Erythroblast (primary cell): ENCODE results near the gene SLC25A3.

Experiments used
- GATA1 ChIP-seq: IDR thresholded peaks from 2 replicates; pipeline ENCODE4 v1.6.1; 2011; ENCODE audit warnings: low read depth, mild to moderate bottlenecking, control low read depth, low read length, moderate library complexity
- POLR2A ChIP-seq: IDR thresholded peaks from 2 replicates; pipeline ENCODE4 v1.6.1; 2011; ENCODE audit warnings: mild to moderate bottlenecking, low read length

DNA sequence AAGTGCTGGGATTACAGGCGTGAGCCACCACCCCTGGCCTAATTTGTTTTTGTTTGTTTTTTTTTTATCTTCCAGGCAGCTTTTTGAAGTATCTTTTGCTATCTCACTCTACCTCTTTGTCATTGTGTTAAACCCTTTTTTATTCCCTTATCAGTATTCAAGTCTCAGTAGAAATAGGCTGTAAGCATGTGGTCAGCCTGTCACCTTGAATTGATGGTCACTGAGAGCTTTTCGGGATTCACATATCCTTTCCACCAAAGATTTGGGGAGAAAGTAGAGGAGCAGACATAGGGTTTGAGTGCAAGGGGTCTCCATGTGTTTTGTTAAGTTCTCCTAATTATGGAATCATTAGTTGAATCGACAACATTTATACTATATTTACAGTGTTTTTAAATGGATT lies 41.7 kb upstream of the SLC25A3 start:
- no peak for TF ChIP-seq POLR2A
- TF ChIP-seq GATA1 = no peak
